ENCODE measurements around the gene CSNK1E.

The CSNK1E gene

GRCh38 chr22:38314051-38314932, 2.9 kb downstream of the CSNK1E start:
- peak overlapping the region; percentile 95 for H3K27ac ChIP-seq
- TF ChIP-seq ZFX (IDR thresholded peaks at IDR 0.05) (no peak), CTCF (conservative IDR thresholded peaks at IDR 0.05) (no peak)

GRCh38 chr22:38313384-38313955, 3.8 kb downstream of the CSNK1E start:
- TF ChIP-seq ZFX (IDR thresholded peaks at IDR 0.05) = no peak
- no peak for TF ChIP-seq CTCF (conservative IDR thresholded peaks at IDR 0.05)
- no peak overlapping the region; the same call in 1 of the 2 replicates for H3K27ac ChIP-seq

- TF ChIP-seq ZFX (IDR thresholded peaks at IDR 0.05) (no peak), CTCF (conservative IDR thresholded peaks at IDR 0.05) (no peak)
- H3K27ac ChIP-seq = no peak overlapping the region
Observed at GRCh38 chr22:38312261-38312800, 4.9 kb downstream of the CSNK1E start.

- no peak for TF ChIP-seq ZFX (IDR thresholded peaks at IDR 0.05)
- no peak for TF ChIP-seq CTCF (conservative IDR thresholded peaks at IDR 0.05)
- H3K27ac ChIP-seq = no peak overlapping the region
Observed at GRCh38 chr22:38311323-38311620, 6.0 kb downstream of the CSNK1E start.

- no peak for TF ChIP-seq ZFX (IDR thresholded peaks at IDR 0.05)
- no peak for TF ChIP-seq CTCF (conservative IDR thresholded peaks at IDR 0.05)
- H3K27ac ChIP-seq = no peak overlapping the region
Observed at GRCh38 chr22:38310518-38311322, 6.5 kb downstream of the CSNK1E start.

- H3K27ac ChIP-seq = no peak overlapping the region
- TF ChIP-seq ZFX (IDR thresholded peaks at IDR 0.05) (no peak), CTCF (conservative IDR thresholded peaks at IDR 0.05) (no peak)
Observed at GRCh38 chr22:38309614-38310517, 7.4 kb downstream of the CSNK1E start.
